Osteocyte (in vitro differentiated cells): ENCODE data around the gene GLRA1. TPM values are rescaled to one million over a fixed set of nuclear protein-coding genes. Genes with fewer than 3 reads are reported as not detected.
"Not testable (repeated sequence)": the region's sequence is repeated elsewhere in the genome, so short reads cannot be mapped to it uniquely, and the experiment has no call there.

Experiments used
- DNase-seq: peaks from one replicate; pipeline ENCODE4 v3.0.0; 2021; ENCODE audit warnings: mixed read lengths; ENCODE audit not compliant: unreplicated experiment; ENCODE audit errors: extremely low spot score
- H3K27ac Mint-ChIP-seq: one replicate; pipeline ENCODE4 v1.8.0; 2021; ENCODE audit warnings: mild to moderate bottlenecking, mixed read lengths; ENCODE audit not compliant: unreplicated experiment
- H3K27me3 Mint-ChIP-seq: one replicate; pipeline ENCODE4 v1.8.0; 2021; ENCODE audit warnings: mixed read lengths; ENCODE audit not compliant: unreplicated experiment
- H3K36me3 Mint-ChIP-seq: one replicate; pipeline ENCODE4 v1.8.0; 2021; ENCODE audit warnings: mixed read lengths; ENCODE audit not compliant: unreplicated experiment
- H3K4me1 Mint-ChIP-seq: one replicate; pipeline ENCODE4 v1.8.0; 2021; ENCODE audit warnings: mixed read lengths; ENCODE audit not compliant: unreplicated experiment
- H3K4me3 Mint-ChIP-seq: one replicate; pipeline ENCODE4 v1.8.0; 2021; ENCODE audit warnings: mild to moderate bottlenecking, moderate library complexity, mixed read lengths; ENCODE audit not compliant: unreplicated experiment
- H3K9me3 Mint-ChIP-seq: one replicate; pipeline ENCODE4 v1.8.0; 2021; ENCODE audit warnings: mixed read lengths; ENCODE audit not compliant: unreplicated experiment
- CTCF ChIP-seq: fragments of 200-600 bp; sonication (generic); IDR thresholded peaks from 2 replicates; pipeline ENCODE4 v1.5.0; 2021; ENCODE audit warnings: antibody characterized with exemption, mild to moderate bottlenecking, moderate library complexity
- total RNA-seq: library from RNA; stranded (reverse); gene quantifications from 2 replicates; pipeline ENCODE4 v1.2.1, GENCODE V29; 2021

GLRA1 gene
- total RNA-seq, 1 donor from 2014 or later, result not detected

DNA sequence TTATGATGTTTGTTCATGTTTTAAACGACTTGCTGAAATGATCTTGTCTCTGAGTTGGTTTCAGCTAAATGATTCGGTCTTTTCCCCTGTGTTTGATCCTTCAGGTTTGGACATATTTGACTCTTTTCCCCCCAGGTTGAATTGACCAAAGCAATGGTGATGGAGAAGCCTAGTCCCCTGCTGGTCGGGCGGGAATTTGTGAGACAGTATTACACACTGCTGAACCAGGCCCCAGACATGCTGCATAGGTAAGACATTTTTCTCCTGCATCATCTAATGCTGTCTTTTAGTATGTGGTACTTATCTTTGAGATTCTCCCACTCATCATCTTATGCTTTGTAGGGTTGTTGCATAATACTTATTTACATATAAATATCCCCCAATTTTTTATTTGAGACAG lies 138.2 kb downstream of the GLRA1 start:
- no peaks in the 10 kb centered on the region for H3K27me3 Mint-ChIP-seq
- peaks cover 33% of the 10 kb centered on the region for H3K36me3 Mint-ChIP-seq
- H3K4me1 Mint-ChIP-seq, result peaks cover 45% of the 10 kb centered on the region
- H3K4me3 Mint-ChIP-seq, result no peak overlapping the region
- no peak for TF ChIP-seq CTCF
- no peak overlapping the region for H3K27ac Mint-ChIP-seq
- no peak for DNase-seq
- no peaks in the 10 kb centered on the region for H3K9me3 Mint-ChIP-seq

GRCh38 chr5:151784141-151784540 lies 140.5 kb downstream of the GLRA1 start:
- Mint-ChIP-seq H3K36me3 (peaks cover 14% of the 10 kb centered on the region), H3K4me3 (no peak overlapping the region), H3K9me3 (no peaks in the 10 kb centered on the region), H3K27ac (no peak overlapping the region), H3K27me3 (no peaks in the 10 kb centered on the region), H3K4me1 (peaks cover 61% of the 10 kb centered on the region)
- DNase-seq, result no peak
- TF ChIP-seq CTCF, result no peak

DNA sequence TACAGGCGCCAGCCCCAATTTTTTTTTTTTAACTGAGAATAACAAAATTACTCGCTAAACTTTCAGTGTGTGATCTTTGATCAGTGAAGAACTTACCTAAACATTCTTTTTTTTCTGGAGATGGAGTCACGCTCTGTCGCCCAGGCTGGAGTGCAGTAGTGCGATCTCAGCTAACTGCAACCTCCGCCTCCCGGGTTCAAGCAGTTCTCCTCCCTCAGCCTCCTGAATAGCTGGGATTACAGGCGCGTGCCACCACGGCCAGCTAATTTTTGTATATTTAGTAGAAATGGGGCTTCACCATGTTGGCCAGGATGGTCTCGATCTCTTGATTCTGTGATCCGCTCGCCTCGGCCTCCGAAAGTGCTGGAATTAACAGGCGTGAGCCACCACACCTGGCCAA lies 141.0 kb downstream of the GLRA1 start:
- H3K4me1 Mint-ChIP-seq, result peaks cover 63% of the 10 kb centered on the region

GRCh38 chr5:151781201-151781600 lies 143.4 kb downstream of the GLRA1 start:
- Mint-ChIP-seq H3K4me3 (no peak overlapping the region), H3K36me3 (peaks cover 17% of the 10 kb centered on the region), H3K4me1 (peaks cover 71% of the 10 kb centered on the region), H3K9me3 (no peaks in the 10 kb centered on the region), H3K27me3 (no peaks in the 10 kb centered on the region), H3K27ac (no peak overlapping the region)
- DNase-seq, result no peak
- TF ChIP-seq CTCF, result no peak

More for the DNA sequence above, 141.0 kb downstream of the GLRA1 start:
- H3K4me3 Mint-ChIP-seq, H3K9me3 Mint-ChIP-seq, H3K27me3 Mint-ChIP-seq, H3K27ac Mint-ChIP-seq, DNase-seq: not testable (repeated sequence)
- peaks cover 14% of the 10 kb centered on the region for H3K36me3 Mint-ChIP-seq

DNA sequence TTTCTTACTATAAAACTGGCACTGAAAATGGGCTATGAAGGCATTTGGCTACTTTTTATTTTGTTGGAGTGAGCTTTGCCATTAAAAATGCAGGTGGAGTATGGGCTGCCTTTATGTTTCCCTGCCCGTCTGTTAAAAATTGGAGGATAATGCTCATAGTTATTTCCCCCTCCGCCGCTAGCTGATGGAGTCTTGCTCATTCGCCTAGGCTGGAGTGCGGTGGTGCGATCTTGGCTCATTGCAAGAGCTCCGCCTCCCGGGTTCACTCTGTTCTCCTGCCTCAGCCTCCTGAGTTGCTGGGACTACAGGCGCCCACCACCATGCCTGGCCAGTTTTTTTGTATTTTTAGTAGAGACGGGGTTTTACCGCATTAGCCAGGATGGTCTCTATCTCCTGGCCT lies 144.3 kb downstream of the GLRA1 start:
- DNase-seq, result no peak
- H3K36me3 Mint-ChIP-seq, result peaks cover 18% of the 10 kb centered on the region
- H3K4me3 Mint-ChIP-seq, result no peak overlapping the region
- H3K27ac Mint-ChIP-seq, result peak overlapping the region; percentile 10
- no peaks in the 10 kb centered on the region for H3K9me3 Mint-ChIP-seq
- H3K27me3 Mint-ChIP-seq, result no peaks in the 10 kb centered on the region
- no peak for TF ChIP-seq CTCF
- H3K4me1 Mint-ChIP-seq, result peaks cover 75% of the 10 kb centered on the region

DNA sequence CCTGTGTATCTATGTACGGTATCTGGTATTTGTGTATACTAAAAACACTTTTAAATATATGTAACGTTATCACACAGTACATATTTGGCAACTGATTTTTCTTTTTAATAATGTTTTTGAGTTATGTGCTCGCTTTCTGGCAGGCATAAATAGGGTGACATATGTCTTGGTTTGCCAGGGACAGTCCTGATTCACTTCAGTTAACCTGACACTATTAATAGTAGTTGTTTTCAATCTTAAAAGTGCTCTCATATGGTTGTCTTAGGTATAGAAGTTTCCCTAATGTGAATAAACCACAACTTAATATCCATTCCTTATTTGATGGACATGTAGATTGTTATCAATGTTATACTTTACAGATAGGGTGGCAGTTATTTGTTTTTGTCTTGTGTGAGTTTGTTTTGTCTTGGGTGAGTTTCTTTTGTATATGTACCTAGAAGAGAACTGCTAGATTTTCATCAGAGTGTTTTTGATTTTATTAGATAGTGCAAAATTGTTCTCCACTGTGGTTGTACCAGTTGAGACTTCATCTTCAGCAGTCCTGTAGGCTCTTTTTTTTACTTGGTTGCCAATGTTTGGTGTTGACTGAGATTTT lies 145.0 kb downstream of the GLRA1 start:
- no peak for TF ChIP-seq CTCF
- Mint-ChIP-seq H3K9me3 (no peaks in the 10 kb centered on the region), H3K27me3 (no peaks in the 10 kb centered on the region), H3K4me1 (peaks cover 77% of the 10 kb centered on the region), H3K4me3 (no peak overlapping the region), H3K36me3 (peaks cover 18% of the 10 kb centered on the region), H3K27ac (no peak overlapping the region)
- no peak for DNase-seq
